Measurements from ENCODE around the gene MICU2. TPM values are rescaled to one million over a fixed set of nuclear protein-coding genes. Genes with fewer than 3 reads are reported as not detected.
A peak's percentile ranks its signal among the peaks of the same experiment; 100 is the strongest.

Gene MICU2
- total RNA-seq, 1 experiment from 2014 or later: 56.0 TPM

DNA sequence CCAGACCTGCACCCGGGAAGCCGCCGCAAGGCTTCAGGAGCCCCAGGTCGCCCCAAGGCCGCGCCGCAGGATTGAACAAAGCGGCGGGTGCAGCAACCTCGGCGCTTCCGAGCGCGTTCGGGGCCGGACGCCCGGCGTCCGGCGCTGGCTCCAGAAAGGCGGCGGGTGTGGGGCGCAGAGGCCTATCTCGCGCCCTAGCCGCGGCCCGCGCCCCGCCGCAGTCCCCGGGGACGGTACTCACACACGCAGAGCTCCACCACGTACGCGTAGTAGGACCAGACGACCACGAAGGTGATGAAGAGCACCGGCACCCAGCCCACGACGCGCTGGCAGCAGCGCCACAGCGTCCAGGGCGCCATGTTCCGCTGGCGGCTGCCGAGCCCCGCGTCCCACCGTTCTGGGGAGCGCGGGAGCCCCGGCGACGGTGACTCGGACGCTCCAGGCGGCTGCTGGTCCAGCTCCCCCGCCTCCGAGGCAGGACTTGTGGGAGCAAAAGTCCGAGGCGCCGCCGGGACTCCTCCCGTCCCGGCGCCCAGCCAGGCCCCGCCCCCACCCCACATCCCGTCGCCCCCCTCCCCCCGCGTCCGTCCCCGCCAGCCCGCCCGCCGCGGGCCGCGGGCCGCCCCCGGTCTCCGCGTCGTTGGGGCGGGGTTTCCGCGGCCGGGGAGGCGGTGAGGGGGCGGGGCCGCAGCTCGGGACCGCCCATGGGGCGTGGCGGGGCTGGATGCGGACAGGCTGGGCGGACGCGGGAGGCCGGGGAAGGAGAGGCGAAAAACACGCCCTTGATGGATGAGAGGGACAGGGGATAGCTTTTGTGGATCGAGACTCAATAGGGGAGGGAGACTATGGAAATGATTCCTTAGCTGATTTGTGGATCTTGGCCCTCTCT lies 144.9 kb downstream of the MICU2 start, which contains the start of gene ZDHHC20:
Gene ZDHHC20, minus strand, starts transcription at position 491 of the 889 bp plus-strand sequence. Its CDS starts 132 bp downstream, at position 359.
- ChIA-PET CTCF (interaction anchor here (0.5 to 1.0 kb wide), 2 partner anchors 11 to 162 kb away, joined by 3 to 6 read pairs; no protein-coding TSS in a partner anchor), POLR2A (ENCODE audit: low non-redundant PET) (interaction anchor here (0.6 to 1.0 kb wide), 4 partner anchors 9 to 410 kb away, joined by 3 to 8 read pairs (median 4); no protein-coding TSS in a partner anchor)
- no peak for TF ChIP-seq EZH2 (IDR thresholded peaks at IDR 0.05; ENCODE audit: borderline replicate concordance, low read depth, low read length, poor library complexity, severe bottlenecking)
- TF ChIP-seq CTCF (conservative IDR thresholded peaks at IDR 0.05; ENCODE audit: low read depth, low read length): no peak
- Histone ChIP-seq H3K27ac (ENCODE audit: low read depth, low read length, poor library complexity, severe bottlenecking) (peak within 1 kb of the TSS; percentile 83), H3K4me3 (ENCODE audit: low read depth, low read length, poor library complexity, severe bottlenecking) (peak within 1 kb of the TSS; percentile 80), H3K27me3 (replicated peaks; ENCODE audit: insufficient read depth, low read depth, low read length, poor library complexity) (no peaks in the 10 kb centered on the region), H3K4me1 (ENCODE audit: insufficient read depth, low read length, poor library complexity, severe bottlenecking) (no peaks in the 10 kb centered on the region), H3K36me3 (ENCODE audit: insufficient read depth, low read length, poor library complexity, severe bottlenecking) (no peaks in the 10 kb centered on the region), H3K9me3 (ENCODE audit: low read depth, low read length, poor library complexity, severe bottlenecking) (no peaks in the 10 kb centered on the region)
- peak; percentile 89 for DNase-seq (ENCODE audit: low spot score)
- intact Hi-C loops (cut with micrococcal nuclease; ENCODE audit: unreplicated experiment): loop anchor here (5.0 kb wide), 2 partner anchors 57 to 162 kb away; no protein-coding TSS in a partner anchor
- BruUV-seq (replicated peaks): no TSS peak

GRCh38 chr13:21458451-21458812 lies 145.5 kb downstream of the MICU2 start:
- H3K27ac ChIP-seq (ENCODE audit: low read depth, low read length, poor library complexity, severe bottlenecking): peak overlapping the region; percentile 83
- BruUV-seq (replicated peaks): no TSS peak
- H3K4me3 ChIP-seq (ENCODE audit: low read depth, low read length, poor library complexity, severe bottlenecking): peak overlapping the region; percentile 80
- H3K27me3 ChIP-seq (replicated peaks; ENCODE audit: insufficient read depth, low read depth, low read length, poor library complexity): no peaks in the 10 kb centered on the region
- DNase-seq (ENCODE audit: low spot score): peak; percentile 34
- H3K9me3 ChIP-seq (ENCODE audit: low read depth, low read length, poor library complexity, severe bottlenecking): peaks cover under 1% of the 10 kb centered on the region
- CTCF ChIA-PET: interaction anchor here (0.5 to 1.0 kb wide), 2 partner anchors 12 to 161 kb away, joined by 3 to 6 read pairs; no protein-coding TSS in a partner anchor
- no peaks in the 10 kb centered on the region for H3K4me1 ChIP-seq (ENCODE audit: insufficient read depth, low read length, poor library complexity, severe bottlenecking)
- TF ChIP-seq EZH2 (IDR thresholded peaks at IDR 0.05; ENCODE audit: borderline replicate concordance, low read depth, low read length, poor library complexity, severe bottlenecking) (no peak), CTCF (conservative IDR thresholded peaks at IDR 0.05; ENCODE audit: low read depth, low read length) (no peak)
- intact Hi-C loops (cut with micrococcal nuclease; ENCODE audit: unreplicated experiment): loop anchor here (5.0 kb wide), 2 partner anchors 56 to 161 kb away; no protein-coding TSS in a partner anchor
- H3K36me3 ChIP-seq (ENCODE audit: insufficient read depth, low read length, poor library complexity, severe bottlenecking): no peaks in the 10 kb centered on the region
- POLR2A ChIA-PET (ENCODE audit: low non-redundant PET): no interaction called here

GRCh38 chr13:21453387-21454081 lies 150.4 kb downstream of the MICU2 start:
- BruUV-seq (replicated peaks): no TSS peak
- intact Hi-C loops (cut with micrococcal nuclease; ENCODE audit: unreplicated experiment): no loop called here
- Histone ChIP-seq H3K9me3 (ENCODE audit: low read depth, low read length, poor library complexity, severe bottlenecking) (peaks cover 13% of the 10 kb centered on the region), H3K27ac (ENCODE audit: low read depth, low read length, poor library complexity, severe bottlenecking) (no peak overlapping the region), H3K27me3 (replicated peaks; ENCODE audit: insufficient read depth, low read depth, low read length, poor library complexity) (no peaks in the 10 kb centered on the region), H3K4me1 (ENCODE audit: insufficient read depth, low read length, poor library complexity, severe bottlenecking) (no peaks in the 10 kb centered on the region), H3K4me3 (ENCODE audit: low read depth, low read length, poor library complexity, severe bottlenecking) (no peak overlapping the region), H3K36me3 (ENCODE audit: insufficient read depth, low read length, poor library complexity, severe bottlenecking) (peaks cover 7% of the 10 kb centered on the region)
- ChIA-PET CTCF (no interaction called here), POLR2A (ENCODE audit: low non-redundant PET) (no interaction called here)
- DNase-seq (ENCODE audit: low spot score): no peak
- no peak for TF ChIP-seq CTCF (conservative IDR thresholded peaks at IDR 0.05; ENCODE audit: low read depth, low read length)
- no peak for TF ChIP-seq EZH2 (IDR thresholded peaks at IDR 0.05; ENCODE audit: borderline replicate concordance, low read depth, low read length, poor library complexity, severe bottlenecking)

All from A673 (cell line).